K562 (cell line): ENCODE data around the gene PYGB. TPM values are rescaled to one million over a fixed set of nuclear protein-coding genes. Genes with fewer than 3 reads are reported as not detected.

ENCODE experiments used
- ATAC-seq: fragments of 200-7000 bp; cut with Tn5 transposase; 3 replicates; pipeline ENCODE4 v1.9.1; 2020; ENCODE audit warnings: moderate library complexity
- BruUV-seq: library from RNA; stranded (reverse); fragments of 400-500 nt; replicated peaks from 2 replicates; lab custom pipeline; 2021; lab: Mats Ljungman, UMichigan
- CTCF ChIA-PET: fragments of 300-600 bp; formaldehyde crosslinking; extraction: SDS; loops from one replicate; lab custom pipeline; 2021; ENCODE audit warnings: low intra/inter-chr PET ratio; lab: Yijun Ruan, JAX
- POLR2A ChIA-PET: fragments of 300-600, 350-650 bp; sonication (Branson Sonifier 250); formaldehyde crosslinking; extraction: SDS; loops from one replicate; lab custom pipeline; 2021; ENCODE audit warnings: antibody characterized with exemption, inconsistent platforms; lab: Yijun Ruan, JAX
- DNase-seq, 4 experiments: peaks; one replicate each; pipeline versions ENCODE4 v3.0.0 to v3.0.0-alpha.2; 2011 to 2018; ENCODE audit warnings: low spot score in 3 of 4, mixed read lengths in 3 of 4; ENCODE audit errors: extremely low read depth in 1 of 4
- FAIRE-seq: peaks from 2 replicates; lab custom pipeline; 2011; peaks lifted over from hg19 to GRCh38; lab: Jason Lieb, UNC
- H2AFZ ChIP-seq: 2 replicates; pipeline ENCODE4 v1.6.0; 2011; ENCODE audit warnings: low read depth, low read length, control low read depth, inconsistent platforms
- H3K27ac ChIP-seq: fragments of 200-600 bp; 3 replicates; pipeline ENCODE4 v1.8.0; 2011; ENCODE audit warnings: low read depth, mild to moderate bottlenecking, control low read depth, inconsistent platforms, low read length, moderate library complexity, mixed read lengths; ENCODE audit errors: extremely low read depth
- H3K27me3 ChIP-seq, 2 experiments: fragments of 300-600 bp in 1 of 2; 2 replicates in 1 of 2; 3 replicates in 1 of 2; pipeline versions ENCODE4 v1.6.0 to v1.8.0; 2011; ENCODE audit warnings: inconsistent platforms in 2 of 2, low read length in 2 of 2, mild to moderate bottlenecking in 1 of 2, mixed read lengths in 1 of 2, moderate library complexity in 1 of 2; ENCODE audit not compliant: control insufficient read depth in 2 of 2, insufficient read depth in 2 of 2
- H3K36me3 ChIP-seq: fragments of 300-600 bp; 3 replicates; pipeline ENCODE4 v1.8.0; 2011; ENCODE audit warnings: mild to moderate bottlenecking, low read length, inconsistent platforms; ENCODE audit not compliant: control insufficient read depth, insufficient read depth
- H3K4me1 ChIP-seq, 2 experiments: fragments of 200-600 bp in 1 of 2; replicated peaks in 1 of 2; 2 replicates in 1 of 2; 3 replicates in 1 of 2; pipeline versions ENCODE4 v1.5.1 to v1.8.0; 2011; ENCODE audit warnings: inconsistent platforms in 2 of 2, low read length in 2 of 2, mild to moderate bottlenecking in 1 of 2, mixed read lengths in 1 of 2, moderate library complexity in 1 of 2; ENCODE audit not compliant: control insufficient read depth in 2 of 2, insufficient read depth in 2 of 2
- H3K4me2 ChIP-seq: 2 replicates; pipeline ENCODE4 v1.6.1; 2011; ENCODE audit warnings: low read length, control low read depth, inconsistent platforms, mixed read lengths; ENCODE audit not compliant: insufficient read depth
- H3K4me3 ChIP-seq: fragments of 200-600 bp; sonication (generic), shearing (Covaris generic); 2 replicates; pipeline ENCODE4 v1.5.1; 2016; ENCODE audit warnings: control low read depth, inconsistent platforms
- H3K79me2 ChIP-seq: fragments of 200-600 bp; 3 replicates; pipeline ENCODE4 v1.8.0; 2011; ENCODE audit warnings: low read length, inconsistent platforms; ENCODE audit not compliant: control insufficient read depth, insufficient read depth
- H3K9ac ChIP-seq, 2 experiments: 2 replicates each; pipeline versions ENCODE4 v1.6.0 to v1.6.1; 2011; ENCODE audit warnings: low read depth in 2 of 2, low read length in 2 of 2, control low read depth in 1 of 2, inconsistent platforms in 1 of 2, mild to moderate bottlenecking in 1 of 2, mixed read lengths in 1 of 2; ENCODE audit not compliant: insufficient read depth in 1 of 2
- H3K9me1 ChIP-seq: one replicate; pipeline ENCODE4 v1.6.0; 2011; ENCODE audit warnings: inconsistent platforms, mild to moderate bottlenecking, low read length, moderate library complexity; ENCODE audit not compliant: control insufficient read depth, insufficient read depth
- H3K9me3 ChIP-seq: replicated peaks from 2 replicates; pipeline ENCODE4 v1.5.1; 2011; ENCODE audit warnings: low read depth, low read length, inconsistent platforms; ENCODE audit not compliant: control insufficient read depth, insufficient read depth
- H4K20me1 ChIP-seq: replicated peaks from 2 replicates; pipeline ENCODE4 v1.6.1; 2011; ENCODE audit warnings: low read length, inconsistent platforms, mixed read lengths; ENCODE audit not compliant: control insufficient read depth, insufficient read depth
- DDX20 ChIP-seq: fragments of 450-650 bp; IDR thresholded peaks from 2 replicates; pipeline ENCODE4 v1.6.1; 2016; ENCODE audit warnings: missing genetic modification characterization, low read depth, mild to moderate bottlenecking, missing compliant biosample characterization, moderate library complexity
- NONO ChIP-seq, 2 experiments: fragments of 200-400 bp in 1 of 2; fragments of 450-650 bp in 1 of 2; formaldehyde crosslinking in 1 of 2; IDR thresholded peaks; 2 replicates each; pipeline ENCODE4 v1.6.1; 2017; ENCODE audit warnings: low read depth in 2 of 2, mild to moderate bottlenecking in 2 of 2, moderate library complexity in 2 of 2, low read length in 1 of 2
- RFX5 ChIP-seq: IDR thresholded peaks from 2 replicates; pipeline ENCODE4 v1.6.1; 2011; ENCODE audit warnings: low read depth, mild to moderate bottlenecking, improper control_type of control experiment, low read length
- ZNF217 ChIP-seq: sonication (generic); formaldehyde crosslinking; IDR thresholded peaks from 2 replicates; pipeline ENCODE4 v1.8.0; 2022; ENCODE audit warnings: mild to moderate bottlenecking, missing genetic modification reagents
- ZNF592 ChIP-seq: fragments of 450-650 bp; IDR thresholded peaks from 2 replicates; pipeline ENCODE4 v1.6.1; 2017; ENCODE audit warnings: antibody characterized with exemption, mild to moderate bottlenecking
- WGBS: fragments of 100-300 bp; shearing (Covaris generic); methylation state at CpG from one replicate; pipeline ENCODE4 v1.1.6; 2016; ENCODE audit warnings: low coverage, mixed read lengths; ENCODE audit not compliant: insufficient coverage; ENCODE audit errors: missing lambda C conversion rate; 5-methylcytosine and 5-hydroxymethylcytosine counted together
- in situ Hi-C: fragments of 300-500 bp; cut with MboI; formaldehyde crosslinking; loops from 4 replicates; pipeline ENCODE4 v1.15.0; 2018; ENCODE audit warnings: inconsistent platforms, mixed read lengths
- intact Hi-C: fragments of 100-400 bp; cut with micrococcal nuclease; formaldehyde crosslinking; loops from 2 replicates; pipeline ENCODE4 v1.14.2; 2022
- polyA plus RNA-seq, 8 experiments: library from polyadenylated mRNA; depleted of rRNA in 4 of 8; stranded (reverse) in 5 of 8; unstranded in 3 of 8; fragments of >200 nt; fragmentation: Nextera tagmentation in 2 of 8; fragmentation: Illumina TruSeq in 1 of 8; extraction: Ambion mirVana in 2 of 8; extraction: Trizol in 1 of 8; gene quantifications; 2 replicates each; pipeline versions ENCODE4 v1.2.1 to v1.2.3, GENCODE V29; 2011 to 2014; ENCODE audit warnings: inconsistent platforms in 1 of 8, missing spikeins in 1 of 8
- total RNA-seq, 7 experiments: library from RNA; depleted of rRNA in 6 of 7; stranded (reverse); fragments of >200 nt in 6 of 7; fragmentation: Illumina TruSeq in 2 of 7; extraction: Trizol in 2 of 7; gene quantifications; 2 replicates each; pipeline versions ENCODE4 v1.2.1 to v1.2.3, GENCODE V29; 2011 to 2021; ENCODE audit warnings: low replicate concordance in 1 of 7
- TF ChIP-seq, protein P1 (sequence below): sonication (generic); formaldehyde crosslinking; IDR thresholded peaks from 2 replicates; pipeline ENCODE4 v1.8.0; 2022; ENCODE audit warnings: mild to moderate bottlenecking, missing genetic modification reagents
- TF ChIP-seq, protein P2 (sequence below): fragments of 200-800 bp; sonication (Bioruptor generic); IDR thresholded peaks from 2 replicates; pipeline ENCODE4 v1.6.1; 2016; ENCODE audit warnings: missing genetic modification characterization, missing compliant biosample characterization

PYGB gene
- total and polyA plus RNA-seq, 9 of the 15 experiments (the other 6 are each of a cell fraction or from before 2014, with no cell fraction given): 0.34 to 18.0 (median 9.8) TPM

- no peak overlapping the region for H3K27ac ChIP-seq
- no peaks in the 10 kb centered on the region for H3K79me2 ChIP-seq
- ChIA-PET POLR2A (no interaction called here), CTCF (no interaction called here)
- no peak overlapping the region for H3K4me2 ChIP-seq
- no TSS peak for BruUV-seq
- H3K4me1 ChIP-seq: peaks cover 0 to 3% of the 10 kb centered on the region in 2 experiments; a peak in 2 of 5 replicates
- no peak for ATAC-seq
- peaks cover 6% of the 10 kb centered on the region; the same call in 1 of the 3 replicates for H3K36me3 ChIP-seq
- no peak overlapping the region for H2AFZ ChIP-seq
- no peak for FAIRE-seq
- in situ Hi-C loops (no loop called here), intact Hi-C loops (no loop called here)
- WGBS: 62% methylated on average over 7 of the region's 9 CpGs
- H4K20me1 ChIP-seq: no peaks in the 10 kb centered on the region
- no peaks in the 10 kb centered on the region for H3K9me1 ChIP-seq
- no peak for DNase-seq
- no peak overlapping the region for H3K4me3 ChIP-seq
- H3K27me3 ChIP-seq: no peaks in the 10 kb centered on the region
- no peaks in the 10 kb centered on the region for H3K9me3 ChIP-seq
- no peak overlapping the region for H3K9ac ChIP-seq
- TF ChIP-seq, protein P1, sequence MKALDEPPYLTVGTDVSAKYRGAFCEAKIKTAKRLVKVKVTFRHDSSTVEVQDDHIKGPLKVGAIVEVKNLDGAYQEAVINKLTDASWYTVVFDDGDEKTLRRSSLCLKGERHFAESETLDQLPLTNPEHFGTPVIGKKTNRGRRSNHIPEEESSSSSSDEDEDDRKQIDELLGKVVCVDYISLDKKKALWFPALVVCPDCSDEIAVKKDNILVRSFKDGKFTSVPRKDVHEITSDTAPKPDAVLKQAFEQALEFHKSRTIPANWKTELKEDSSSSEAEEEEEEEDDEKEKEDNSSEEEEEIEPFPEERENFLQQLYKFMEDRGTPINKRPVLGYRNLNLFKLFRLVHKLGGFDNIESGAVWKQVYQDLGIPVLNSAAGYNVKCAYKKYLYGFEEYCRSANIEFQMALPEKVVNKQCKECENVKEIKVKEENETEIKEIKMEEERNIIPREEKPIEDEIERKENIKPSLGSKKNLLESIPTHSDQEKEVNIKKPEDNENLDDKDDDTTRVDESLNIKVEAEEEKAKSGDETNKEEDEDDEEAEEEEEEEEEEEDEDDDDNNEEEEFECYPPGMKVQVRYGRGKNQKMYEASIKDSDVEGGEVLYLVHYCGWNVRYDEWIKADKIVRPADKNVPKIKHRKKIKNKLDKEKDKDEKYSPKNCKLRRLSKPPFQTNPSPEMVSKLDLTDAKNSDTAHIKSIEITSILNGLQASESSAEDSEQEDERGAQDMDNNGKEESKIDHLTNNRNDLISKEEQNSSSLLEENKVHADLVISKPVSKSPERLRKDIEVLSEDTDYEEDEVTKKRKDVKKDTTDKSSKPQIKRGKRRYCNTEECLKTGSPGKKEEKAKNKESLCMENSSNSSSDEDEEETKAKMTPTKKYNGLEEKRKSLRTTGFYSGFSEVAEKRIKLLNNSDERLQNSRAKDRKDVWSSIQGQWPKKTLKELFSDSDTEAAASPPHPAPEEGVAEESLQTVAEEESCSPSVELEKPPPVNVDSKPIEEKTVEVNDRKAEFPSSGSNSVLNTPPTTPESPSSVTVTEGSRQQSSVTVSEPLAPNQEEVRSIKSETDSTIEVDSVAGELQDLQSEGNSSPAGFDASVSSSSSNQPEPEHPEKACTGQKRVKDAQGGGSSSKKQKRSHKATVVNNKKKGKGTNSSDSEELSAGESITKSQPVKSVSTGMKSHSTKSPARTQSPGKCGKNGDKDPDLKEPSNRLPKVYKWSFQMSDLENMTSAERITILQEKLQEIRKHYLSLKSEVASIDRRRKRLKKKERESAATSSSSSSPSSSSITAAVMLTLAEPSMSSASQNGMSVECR (CRISPR knock-in tag): no peak
- TF ChIP-seq ZNF217 (CRISPR knock-in tag) (no peak), RFX5 (no peak), NONO (IDR thresholded peaks at IDR 0.05; ENCODE audit: low read depth in 2 of 2, low read length in 1 of 2) (no peak), ZNF592 (no peak), DDX20 (tag) (no peak)
- TF ChIP-seq, protein P2, sequence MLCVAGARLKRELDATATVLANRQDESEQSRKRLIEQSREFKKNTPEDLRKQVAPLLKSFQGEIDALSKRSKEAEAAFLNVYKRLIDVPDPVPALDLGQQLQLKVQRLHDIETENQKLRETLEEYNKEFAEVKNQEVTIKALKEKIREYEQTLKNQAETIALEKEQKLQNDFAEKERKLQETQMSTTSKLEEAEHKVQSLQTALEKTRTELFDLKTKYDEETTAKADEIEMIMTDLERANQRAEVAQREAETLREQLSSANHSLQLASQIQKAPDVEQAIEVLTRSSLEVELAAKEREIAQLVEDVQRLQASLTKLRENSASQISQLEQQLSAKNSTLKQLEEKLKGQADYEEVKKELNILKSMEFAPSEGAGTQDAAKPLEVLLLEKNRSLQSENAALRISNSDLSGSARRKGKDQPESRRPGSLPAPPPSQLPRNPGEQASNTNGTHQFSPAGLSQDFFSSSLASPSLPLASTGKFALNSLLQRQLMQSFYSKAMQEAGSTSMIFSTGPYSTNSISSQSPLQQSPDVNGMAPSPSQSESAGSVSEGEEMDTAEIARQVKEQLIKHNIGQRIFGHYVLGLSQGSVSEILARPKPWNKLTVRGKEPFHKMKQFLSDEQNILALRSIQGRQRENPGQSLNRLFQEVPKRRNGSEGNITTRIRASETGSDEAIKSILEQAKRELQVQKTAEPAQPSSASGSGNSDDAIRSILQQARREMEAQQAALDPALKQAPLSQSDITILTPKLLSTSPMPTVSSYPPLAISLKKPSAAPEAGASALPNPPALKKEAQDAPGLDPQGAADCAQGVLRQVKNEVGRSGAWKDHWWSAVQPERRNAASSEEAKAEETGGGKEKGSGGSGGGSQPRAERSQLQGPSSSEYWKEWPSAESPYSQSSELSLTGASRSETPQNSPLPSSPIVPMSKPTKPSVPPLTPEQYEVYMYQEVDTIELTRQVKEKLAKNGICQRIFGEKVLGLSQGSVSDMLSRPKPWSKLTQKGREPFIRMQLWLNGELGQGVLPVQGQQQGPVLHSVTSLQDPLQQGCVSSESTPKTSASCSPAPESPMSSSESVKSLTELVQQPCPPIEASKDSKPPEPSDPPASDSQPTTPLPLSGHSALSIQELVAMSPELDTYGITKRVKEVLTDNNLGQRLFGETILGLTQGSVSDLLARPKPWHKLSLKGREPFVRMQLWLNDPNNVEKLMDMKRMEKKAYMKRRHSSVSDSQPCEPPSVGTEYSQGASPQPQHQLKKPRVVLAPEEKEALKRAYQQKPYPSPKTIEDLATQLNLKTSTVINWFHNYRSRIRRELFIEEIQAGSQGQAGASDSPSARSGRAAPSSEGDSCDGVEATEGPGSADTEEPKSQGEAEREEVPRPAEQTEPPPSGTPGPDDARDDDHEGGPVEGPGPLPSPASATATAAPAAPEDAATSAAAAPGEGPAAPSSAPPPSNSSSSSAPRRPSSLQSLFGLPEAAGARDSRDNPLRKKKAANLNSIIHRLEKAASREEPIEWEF (CRISPR knock-in tag): no peak
Observed at GRCh38 chr20:25301357-25301920, 53.6 kb downstream of the PYGB start.
